GM23248 (cell line): ENCODE data around the gene SLIT3. TPM values are rescaled to one million over a fixed set of nuclear protein-coding genes. Genes with fewer than 3 reads are reported as not detected.
A peak's percentile ranks its signal among the peaks of the same experiment; 100 is the strongest.

Source experiments
- DNase-seq: peaks from one replicate; pipeline ENCODE4 v3.0.0-alpha.2; 2015
- H2AFZ ChIP-seq: fragments of 200-600 bp; sonication (generic); 2 replicates; pipeline ENCODE4 v1.6.1; 2016; ENCODE audit warnings: antibody characterized with exemption
- H3F3A ChIP-seq: fragments of 200-600 bp; sonication (generic); 2 replicates; pipeline ENCODE4 v1.6.1; 2016; ENCODE audit warnings: mild to moderate bottlenecking, antibody characterized with exemption, mixed run types; ENCODE audit not compliant: insufficient read depth
- H3K27ac ChIP-seq: fragments of 200-600 bp; sonication (generic); 2 replicates; pipeline ENCODE4 v1.5.1; 2016; ENCODE audit warnings: mild to moderate bottlenecking
- H3K27me3 ChIP-seq: fragments of 200-600 bp; sonication (generic); replicated peaks from 2 replicates; pipeline ENCODE4 v1.6.1; 2016; ENCODE audit warnings: mild to moderate bottlenecking; ENCODE audit not compliant: insufficient read depth
- H3K36me3 ChIP-seq: fragments of 200-600 bp; sonication (generic); 2 replicates; pipeline ENCODE4 v1.6.1; 2016; ENCODE audit warnings: low read depth, mild to moderate bottlenecking
- H3K4me1 ChIP-seq: fragments of 200-600 bp; sonication (generic); 2 replicates; pipeline ENCODE4 v1.6.1; 2016; ENCODE audit warnings: mild to moderate bottlenecking; ENCODE audit not compliant: insufficient read depth
- H3K4me2 ChIP-seq: fragments of 200-600 bp; sonication (generic); one replicate; pipeline ENCODE4 v1.6.1; 2016; ENCODE audit warnings: mild to moderate bottlenecking; ENCODE audit not compliant: unreplicated experiment
- H3K4me3 ChIP-seq: fragments of 200-600 bp; sonication (generic); 2 replicates; pipeline ENCODE4 v1.5.1; 2016; ENCODE audit warnings: mild to moderate bottlenecking
- H3K79me2 ChIP-seq: fragments of 200-600 bp; sonication (generic); 2 replicates; pipeline ENCODE4 v1.6.1; 2016; ENCODE audit warnings: mild to moderate bottlenecking; ENCODE audit not compliant: insufficient read depth
- H3K9ac ChIP-seq: fragments of 200-600 bp; sonication (generic); 2 replicates; pipeline ENCODE4 v1.6.1; 2016; ENCODE audit warnings: mild to moderate bottlenecking
- H3K9me2 ChIP-seq: fragments of 200-600 bp; sonication (generic); 2 replicates; pipeline ENCODE4 v1.6.1; 2016; ENCODE audit warnings: mixed run types, mild to moderate bottlenecking, moderate library complexity; ENCODE audit not compliant: insufficient read depth
- H3K9me3 ChIP-seq: fragments of 200-600 bp; sonication (generic); one replicate; pipeline ENCODE4 v1.6.1; 2017; ENCODE audit warnings: low read depth
- H4K20me1 ChIP-seq: fragments of 200-600 bp; sonication (generic); 2 replicates; pipeline ENCODE4 v1.6.0; 2016; ENCODE audit not compliant: insufficient read depth
- EZH2 ChIP-seq: fragments of 200-600 bp; sonication (generic); IDR thresholded peaks from 2 replicates; pipeline ENCODE4 v1.6.1; 2018; ENCODE audit warnings: antibody characterized with exemption, mild to moderate bottlenecking; ENCODE audit not compliant: insufficient read depth, poor library complexity, severe bottlenecking
- EZH2phosphoT487 ChIP-seq: fragments of 200-600 bp; sonication (generic); IDR thresholded peaks from 2 replicates; pipeline ENCODE4 v1.6.1; 2018; ENCODE audit warnings: antibody characterized with exemption, moderate library complexity, mild to moderate bottlenecking, low read depth; ENCODE audit not compliant: insufficient read depth
- WGBS, 2 experiments: methylation state at CpG; one replicate each; pipeline ENCODE4 v1.1.6; 2015 to 2017; ENCODE audit warnings: low lambda C conversion rate in 2 of 2, low coverage in 1 of 2; ENCODE audit errors: missing lambda C conversion rate in 2 of 2; 5-methylcytosine and 5-hydroxymethylcytosine counted together
- in situ Hi-C: fragments of 300-500 bp; cut with MboI; formaldehyde crosslinking; loops from 2 replicates; pipeline ENCODE4 v1.15.0; 2020
- microRNA counts: library from miRNA; unstranded; fragments of <30 nt; microRNA quantifications from one replicate; lab custom pipeline; 2016
- microRNA-seq: library from miRNA; unstranded; fragments of <30 nt; microRNA quantifications from one replicate; pipeline ENCODE4, GENCODE V29; 2016; ENCODE audit warnings: borderline number of aligned reads
- polyA plus RNA-seq: library from polyadenylated mRNA; unstranded; fragments of >200 nt; fragmentation: Nextera tagmentation; extraction: Ambion mirVana; gene quantifications from 2 replicates; pipeline ENCODE4 v1.2.1, GENCODE V29; 2016
- small RNA-seq: library from RNA; depleted of rRNA; stranded (forward); fragments of <200 nt; gene quantifications from one replicate; pipeline ENCODE3, GENCODE V24; 2014; ENCODE audit warnings: low read depth, low replicate concordance
- total RNA-seq: library from RNA; depleted of rRNA; stranded (reverse); fragments of >200 nt; shearing (Covaris generic); gene quantifications from 2 replicates; pipeline ENCODE4 v1.2.3, GENCODE V29; 2014

Gene SLIT3
- total and polyA plus RNA-seq, 2 experiments from 2014 or later: 61.9 to 100 TPM

GRCh38 chr5:168614661-168615060, 686.3 kb downstream of the SLIT3 start:
- Histone ChIP-seq H3K79me2 (no peaks in the 10 kb centered on the region), H3K9me3 (no peaks in the 10 kb centered on the region), H2AFZ (no peak overlapping the region), H3K4me3 (no peak overlapping the region), H3K27me3 (no peaks in the 10 kb centered on the region), H3K9me2 (no peaks in the 10 kb centered on the region), H3K9ac (no peak overlapping the region), H4K20me1 (no peaks in the 10 kb centered on the region), H3K4me2 (no peak overlapping the region), H3K4me1 (no peaks in the 10 kb centered on the region), H3K36me3 (no peaks in the 10 kb centered on the region), H3K27ac (no peak overlapping the region), H3F3A (no peaks in the 10 kb centered on the region)
- TF ChIP-seq EZH2 (no peak), EZH2phosphoT487 (no peak)
- 78 to 84% methylated on average over 10 of the region's 10 CpGs for WGBS, 2 experiments
- in situ Hi-C loops: no loop called here
- no peak for DNase-seq

DNA sequence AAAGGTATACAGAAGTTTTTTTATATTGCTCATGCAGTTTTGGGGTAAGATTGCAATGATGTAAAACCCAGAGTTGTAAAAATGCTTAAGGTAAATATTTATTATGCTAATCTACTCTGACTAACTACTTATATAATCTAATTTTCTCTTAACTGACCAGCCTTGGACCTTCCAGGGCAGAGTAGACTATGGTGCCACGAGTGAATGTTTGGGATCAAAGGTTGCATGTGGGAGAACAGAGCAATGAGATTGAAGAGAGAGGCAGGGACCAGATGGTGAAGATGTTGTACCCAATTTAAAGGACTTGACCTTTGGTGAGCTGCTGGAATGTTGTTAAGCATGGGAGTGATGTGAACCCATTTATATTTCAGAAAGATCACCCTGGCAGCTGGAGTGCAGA, 686.9 kb downstream of the SLIT3 start:
- H3K79me2 ChIP-seq: no peaks in the 10 kb centered on the region
- H3K4me1 ChIP-seq: no peaks in the 10 kb centered on the region
- no peak overlapping the region for H3K4me2 ChIP-seq
- H3K27ac ChIP-seq: no peak overlapping the region
- no peaks in the 10 kb centered on the region for H4K20me1 ChIP-seq
- no peaks in the 10 kb centered on the region for H3K27me3 ChIP-seq
- in situ Hi-C loops: no loop called here
- H3K9me2 ChIP-seq: no peaks in the 10 kb centered on the region
- H3K36me3 ChIP-seq: no peaks in the 10 kb centered on the region
- no peak overlapping the region for H2AFZ ChIP-seq
- H3K4me3 ChIP-seq: no peak overlapping the region
- no peak overlapping the region for H3K9ac ChIP-seq
- TF ChIP-seq EZH2phosphoT487 (no peak), EZH2 (no peak)
- no peaks in the 10 kb centered on the region for H3K9me3 ChIP-seq
- H3F3A ChIP-seq: no peaks in the 10 kb centered on the region
- 28 to 37% methylated on average over 1 of the region's 1 CpG for WGBS, 2 experiments
- DNase-seq: no peak

- Histone ChIP-seq H3K4me2 (no peak overlapping the region), H3K27ac (no peak overlapping the region), H2AFZ (no peak overlapping the region), H3K4me3 (no peak overlapping the region), H3K4me1 (no peaks in the 10 kb centered on the region), H3F3A (no peaks in the 10 kb centered on the region), H3K79me2 (no peaks in the 10 kb centered on the region), H3K27me3 (no peaks in the 10 kb centered on the region), H3K9me3 (no peaks in the 10 kb centered on the region), H3K36me3 (no peaks in the 10 kb centered on the region), H4K20me1 (no peaks in the 10 kb centered on the region), H3K9me2 (no peaks in the 10 kb centered on the region), H3K9ac (no peak overlapping the region)
- WGBS, 2 experiments: 26 to 38% methylated on average over 2 of the region's 2 CpGs
- no peak for DNase-seq
- in situ Hi-C loops: no loop called here
- TF ChIP-seq EZH2 (no peak), EZH2phosphoT487 (no peak)
Measured at GRCh38 chr5:168613396-168613795, 687.5 kb downstream of the SLIT3 start.

- H3K79me2 ChIP-seq: no peaks in the 10 kb centered on the region
- no peak overlapping the region for H3K4me2 ChIP-seq
- in situ Hi-C loops: no loop called here
Measured at GRCh38 chr5:168612996-168613395, 687.9 kb downstream of the SLIT3 start.

DNA sequence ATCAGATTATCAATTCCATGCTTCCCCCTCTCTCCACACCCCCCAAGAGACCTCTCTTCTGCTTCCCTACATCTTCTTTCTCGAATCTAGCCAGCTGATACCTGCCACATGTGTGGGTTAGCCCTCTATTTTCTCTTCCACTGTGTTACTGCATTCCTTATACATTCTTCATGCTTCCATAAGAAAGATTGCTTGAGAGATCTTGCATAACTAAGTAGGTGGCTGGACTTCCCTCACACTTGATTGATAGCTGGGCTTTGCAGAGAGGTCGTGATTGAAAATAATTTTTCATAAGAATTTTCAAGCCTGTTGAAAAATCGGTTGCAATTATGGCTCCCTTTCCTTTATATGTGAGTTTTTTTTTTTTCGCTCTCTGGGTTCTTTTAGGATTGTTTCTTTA, 688.8 kb downstream of the SLIT3 start:
- no peak for DNase-seq
- no peaks in the 10 kb centered on the region for H3K9me2 ChIP-seq
- no peak overlapping the region for H2AFZ ChIP-seq
- no peaks in the 10 kb centered on the region for H4K20me1 ChIP-seq
- no peak overlapping the region for H3K27ac ChIP-seq
- WGBS, 2 experiments: 60 to 72% methylated on average over 4 of the region's 4 CpGs
- H3K79me2 ChIP-seq: no peaks in the 10 kb centered on the region
- H3K27me3 ChIP-seq: no peaks in the 10 kb centered on the region
- H3K36me3 ChIP-seq: no peaks in the 10 kb centered on the region
- no peak overlapping the region for H3K4me2 ChIP-seq
- in situ Hi-C loops: no loop called here
- H3K9ac ChIP-seq: no peak overlapping the region
- H3K9me3 ChIP-seq: no peaks in the 10 kb centered on the region
- no peaks in the 10 kb centered on the region for H3F3A ChIP-seq
- H3K4me1 ChIP-seq: no peaks in the 10 kb centered on the region
- no peak for TF ChIP-seq EZH2
- TF ChIP-seq EZH2phosphoT487: no peak
- no peak overlapping the region for H3K4me3 ChIP-seq

More at GRCh38 chr5:168612996-168613395, 687.9 kb downstream of the SLIT3 start:
- Histone ChIP-seq H3K27me3 (no peaks in the 10 kb centered on the region), H4K20me1 (no peaks in the 10 kb centered on the region), H3K4me3 (no peak overlapping the region), H3F3A (no peaks in the 10 kb centered on the region), H3K27ac (no peak overlapping the region), H2AFZ (no peak overlapping the region), H3K9me3 (no peaks in the 10 kb centered on the region), H3K36me3 (no peaks in the 10 kb centered on the region), H3K9me2 (no peaks in the 10 kb centered on the region), H3K4me1 (no peaks in the 10 kb centered on the region), H3K9ac (no peak overlapping the region)
- no peak for TF ChIP-seq EZH2
- no peak for TF ChIP-seq EZH2phosphoT487
- WGBS, 2 experiments: 53 to 56% methylated on average over 2 of the region's 2 CpGs
- DNase-seq: peak; percentile 11

MicroRNAs within 50 kb of the gene (microRNA counts, 767-probe panel; counts per million panel counts)
- 447 counts per million, percentile 86 among the panel's probes with 10 or more counts for microRNA hsa-miR-585 (lab: Ali Mortazavi, UCI)

Small RNA genes within 50 kb of the gene (microRNA-seq; reads per million reads assigned to microRNA genes)
- gene MIR218-2: 8.2 reads per million, percentile 13 among the genes with 10 or more reads in this experiment
- 199 reads per million, percentile 58 among the genes with 10 or more reads in this experiment for gene MIR585

Small RNA genes within 50 kb of the gene (small RNA-seq; reads per million reads assigned to genes)
- not detected for gene MIR218-2
- gene MIR585: not detected
- gene RF00019: not detected
